Measurements from ENCODE around the gene FGF21.

The FGF21 gene

DNA sequence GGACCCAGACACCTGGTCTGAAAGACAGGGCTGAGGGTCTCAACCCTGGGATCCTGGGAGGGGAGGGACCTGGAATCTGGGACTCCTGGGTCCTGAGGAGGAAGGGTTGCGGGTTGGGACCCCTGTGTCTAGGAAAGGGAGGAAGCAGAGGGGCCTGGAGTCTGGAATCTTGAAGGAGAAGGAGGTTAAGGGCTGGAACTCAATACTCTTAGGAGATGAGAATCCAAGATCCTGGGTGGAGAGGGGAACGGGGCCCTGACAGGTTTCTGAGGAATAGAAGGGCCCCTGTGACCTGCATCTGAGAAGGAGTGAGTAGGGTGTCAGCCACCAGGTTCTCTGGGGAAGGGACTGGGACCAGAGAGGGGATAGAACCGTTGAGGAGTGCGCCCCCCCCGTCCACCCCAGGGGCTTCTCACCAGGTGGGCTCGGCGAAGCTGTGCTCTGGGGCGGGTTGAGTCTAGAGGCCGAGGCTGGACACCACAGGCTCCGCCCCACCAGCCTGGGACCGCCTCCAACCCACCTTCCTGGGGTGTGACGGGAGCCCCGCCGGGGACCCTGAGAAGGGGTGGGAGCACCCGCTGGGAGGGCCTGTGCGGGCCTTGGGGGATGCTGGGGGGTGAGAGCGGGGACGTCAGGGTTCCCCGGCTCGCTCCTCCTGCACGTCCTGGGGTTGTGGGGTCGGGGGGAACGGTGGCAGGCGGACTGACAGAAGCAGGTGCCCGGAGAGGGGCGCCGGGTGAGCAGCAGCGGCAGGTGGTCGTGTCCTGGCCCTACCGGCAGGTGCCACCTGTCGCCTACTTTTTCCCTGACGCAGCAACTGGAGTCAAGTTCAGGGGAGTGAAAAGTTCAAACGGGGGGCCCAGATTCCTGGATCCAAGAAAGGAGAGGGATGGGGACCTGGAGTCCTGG is 35.8 kb upstream of the FGF21 start, which contains the start of gene MAMSTR:
MAMSTR (minus strand) TSS at position 463 of the 909 bp plus-strand sequence. CDS start 694 bp downstream, outside the sequence.
- peak within 1 kb of the TSS; percentile 22 for H3K4me3 ChIP-seq (ENCODE audit: low read depth, low read length)
- no peak for TF ChIP-seq ZNF366 (tag by site-specific recombination; conservative IDR thresholded peaks at IDR 0.05)
- TF ChIP-seq ZFHX2 (tag by site-specific recombination; conservative IDR thresholded peaks at IDR 0.05), result no peak
- TF ChIP-seq, protein P1, sequence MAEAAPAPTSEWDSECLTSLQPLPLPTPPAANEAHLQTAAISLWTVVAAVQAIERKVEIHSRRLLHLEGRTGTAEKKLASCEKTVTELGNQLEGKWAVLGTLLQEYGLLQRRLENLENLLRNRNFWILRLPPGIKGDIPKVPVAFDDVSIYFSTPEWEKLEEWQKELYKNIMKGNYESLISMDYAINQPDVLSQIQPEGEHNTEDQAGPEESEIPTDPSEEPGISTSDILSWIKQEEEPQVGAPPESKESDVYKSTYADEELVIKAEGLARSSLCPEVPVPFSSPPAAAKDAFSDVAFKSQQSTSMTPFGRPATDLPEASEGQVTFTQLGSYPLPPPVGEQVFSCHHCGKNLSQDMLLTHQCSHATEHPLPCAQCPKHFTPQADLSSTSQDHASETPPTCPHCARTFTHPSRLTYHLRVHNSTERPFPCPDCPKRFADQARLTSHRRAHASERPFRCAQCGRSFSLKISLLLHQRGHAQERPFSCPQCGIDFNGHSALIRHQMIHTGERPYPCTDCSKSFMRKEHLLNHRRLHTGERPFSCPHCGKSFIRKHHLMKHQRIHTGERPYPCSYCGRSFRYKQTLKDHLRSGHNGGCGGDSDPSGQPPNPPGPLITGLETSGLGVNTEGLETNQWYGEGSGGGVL (tag by site-specific recombination; IDR thresholded peaks at IDR 0.05), result no peak
- TF ChIP-seq, protein P2, sequence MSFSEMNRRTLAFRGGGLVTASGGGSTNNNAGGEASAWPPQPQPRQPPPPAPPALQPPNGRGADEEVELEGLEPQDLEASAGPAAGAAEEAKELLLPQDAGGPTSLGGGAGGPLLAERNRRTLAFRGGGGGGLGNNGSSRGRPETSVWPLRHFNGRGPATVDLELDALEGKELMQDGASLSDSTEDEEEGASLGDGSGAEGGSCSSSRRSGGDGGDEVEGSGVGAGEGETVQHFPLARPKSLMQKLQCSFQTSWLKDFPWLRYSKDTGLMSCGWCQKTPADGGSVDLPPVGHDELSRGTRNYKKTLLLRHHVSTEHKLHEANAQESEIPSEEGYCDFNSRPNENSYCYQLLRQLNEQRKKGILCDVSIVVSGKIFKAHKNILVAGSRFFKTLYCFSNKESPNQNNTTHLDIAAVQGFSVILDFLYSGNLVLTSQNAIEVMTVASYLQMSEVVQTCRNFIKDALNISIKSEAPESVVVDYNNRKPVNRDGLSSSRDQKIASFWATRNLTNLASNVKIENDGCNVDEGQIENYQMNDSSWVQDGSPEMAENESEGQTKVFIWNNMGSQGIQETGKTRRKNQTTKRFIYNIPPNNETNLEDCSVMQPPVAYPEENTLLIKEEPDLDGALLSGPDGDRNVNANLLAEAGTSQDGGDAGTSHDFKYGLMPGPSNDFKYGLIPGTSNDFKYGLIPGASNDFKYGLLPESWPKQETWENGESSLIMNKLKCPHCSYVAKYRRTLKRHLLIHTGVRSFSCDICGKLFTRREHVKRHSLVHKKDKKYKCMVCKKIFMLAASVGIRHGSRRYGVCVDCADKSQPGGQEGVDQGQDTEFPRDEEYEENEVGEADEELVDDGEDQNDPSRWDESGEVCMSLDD (tag by site-specific recombination; IDR thresholded peaks at IDR 0.05), result 0 out of 2 replicates have a peak, but pooled peaks have one; percentile 13
- 0 out of 2 replicates have a peak, but pooled peaks have one; percentile 12 for TF ChIP-seq GLIS2 (tag by site-specific recombination; IDR thresholded peaks at IDR 0.05)
- peak; percentile 98 for TF ChIP-seq SCRT2 (tag by site-specific recombination; IDR thresholded peaks at IDR 0.05)
- no peak for TF ChIP-seq ZNF221 (tag by site-specific recombination; IDR thresholded peaks at IDR 0.05; ENCODE audit: borderline replicate concordance)
- TF ChIP-seq SP2 (tag by site-specific recombination; IDR thresholded peaks at IDR 0.05), result 0 out of 2 replicates have a peak, but pooled peaks have one; percentile 20
- no peak for TF ChIP-seq ZNF560 (tag by site-specific recombination; IDR thresholded peaks at IDR 0.05; ENCODE audit: borderline replicate concordance)
- TF ChIP-seq ZNF510 (tag by site-specific recombination; IDR thresholded peaks at IDR 0.05; ENCODE audit: insufficient replicate concordance), result no peak
- TF ChIP-seq ZIC2 (tag by site-specific recombination; IDR thresholded peaks at IDR 0.05), result peak; percentile 44; the same call in 1 of the 2 replicates
- TF ChIP-seq SCRT1 (tag by site-specific recombination; IDR thresholded peaks at IDR 0.05; ENCODE audit: borderline replicate concordance), result peak; percentile 92
- no peak for TF ChIP-seq ZNF292 (tag by site-specific recombination; IDR thresholded peaks at IDR 0.05; ENCODE audit: borderline replicate concordance, low read depth)
- no peaks in the 10 kb centered on the region for H3K9me3 ChIP-seq (ENCODE audit: control insufficient read depth, insufficient read depth, low read depth, low read length)
- peak within 1 kb of the TSS; percentile 9; the same call in 1 of the 2 replicates for H3K27ac ChIP-seq (ENCODE audit: extremely low read depth, low read depth, low read length)
- CTCF ChIA-PET, result interaction anchor here (1.4 kb wide), 1 partner anchor 74 kb away, joined by 8 read pairs; no protein-coding TSS in a partner anchor
- H3K4me1 ChIP-seq (ENCODE audit: control insufficient read depth, insufficient read depth, low read length), result peaks cover 5% of the 10 kb centered on the region
- H3K36me3 ChIP-seq (ENCODE audit: control insufficient read depth in 2 of 2, insufficient read depth in 1 of 2, low read length in 2 of 2), result no peaks in the 10 kb centered on the region
- POLR2A ChIA-PET, result interaction anchor here (0.6 kb wide), 1 partner anchor 145 kb away, joined by 6 read pairs; no protein-coding TSS in a partner anchor

DNA sequence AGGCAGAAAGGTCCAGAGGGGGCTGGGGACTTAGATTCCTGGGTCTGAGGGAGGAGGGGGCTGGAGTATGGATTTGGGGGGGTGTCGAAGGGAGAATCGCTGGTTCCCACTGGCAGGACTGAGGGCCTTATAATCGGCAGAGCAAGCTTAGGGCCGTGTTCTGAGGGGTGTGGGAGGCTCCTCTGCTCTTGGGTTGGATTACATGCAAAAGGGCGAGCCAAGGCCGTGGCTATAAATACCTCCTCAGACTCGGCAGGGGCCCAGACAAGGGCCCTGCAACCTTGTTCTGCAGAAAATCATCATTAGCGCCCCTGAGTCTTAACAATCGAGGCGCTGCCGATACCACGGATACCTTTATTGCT is 35.1 kb upstream of the FGF21 start:
- H3K27ac ChIP-seq (ENCODE audit: extremely low read depth, low read depth, low read length), result peak overlapping the region; percentile 9; the same call in 1 of the 2 replicates
- POLR2A ChIA-PET, result interaction anchor here (0.5 to 2.5 kb wide), 9 partner anchors 18 to 724 kb away, joined by 3 to 20 read pairs (median 5); partner anchors contain the start of genes DHDH, IZUMO1, PPP1R15A and RPL18
- H3K9me3 ChIP-seq (ENCODE audit: control insufficient read depth, insufficient read depth, low read depth, low read length), result no peaks in the 10 kb centered on the region
- TF ChIP-seq EGR2 (tag by site-specific recombination; IDR thresholded peaks at IDR 0.05; ENCODE audit: low read depth) (0 out of 2 replicates have a peak, but pooled peaks have one; percentile 14), SP7 (tag by site-specific recombination; IDR thresholded peaks at IDR 0.05) (peak; percentile 15; the same call in 1 of the 2 replicates), WT1 (tag by site-specific recombination; IDR thresholded peaks at IDR 0.05) (0 out of 2 replicates have a peak, but pooled peaks have one; percentile 10)
- TF ChIP-seq, protein P3, sequence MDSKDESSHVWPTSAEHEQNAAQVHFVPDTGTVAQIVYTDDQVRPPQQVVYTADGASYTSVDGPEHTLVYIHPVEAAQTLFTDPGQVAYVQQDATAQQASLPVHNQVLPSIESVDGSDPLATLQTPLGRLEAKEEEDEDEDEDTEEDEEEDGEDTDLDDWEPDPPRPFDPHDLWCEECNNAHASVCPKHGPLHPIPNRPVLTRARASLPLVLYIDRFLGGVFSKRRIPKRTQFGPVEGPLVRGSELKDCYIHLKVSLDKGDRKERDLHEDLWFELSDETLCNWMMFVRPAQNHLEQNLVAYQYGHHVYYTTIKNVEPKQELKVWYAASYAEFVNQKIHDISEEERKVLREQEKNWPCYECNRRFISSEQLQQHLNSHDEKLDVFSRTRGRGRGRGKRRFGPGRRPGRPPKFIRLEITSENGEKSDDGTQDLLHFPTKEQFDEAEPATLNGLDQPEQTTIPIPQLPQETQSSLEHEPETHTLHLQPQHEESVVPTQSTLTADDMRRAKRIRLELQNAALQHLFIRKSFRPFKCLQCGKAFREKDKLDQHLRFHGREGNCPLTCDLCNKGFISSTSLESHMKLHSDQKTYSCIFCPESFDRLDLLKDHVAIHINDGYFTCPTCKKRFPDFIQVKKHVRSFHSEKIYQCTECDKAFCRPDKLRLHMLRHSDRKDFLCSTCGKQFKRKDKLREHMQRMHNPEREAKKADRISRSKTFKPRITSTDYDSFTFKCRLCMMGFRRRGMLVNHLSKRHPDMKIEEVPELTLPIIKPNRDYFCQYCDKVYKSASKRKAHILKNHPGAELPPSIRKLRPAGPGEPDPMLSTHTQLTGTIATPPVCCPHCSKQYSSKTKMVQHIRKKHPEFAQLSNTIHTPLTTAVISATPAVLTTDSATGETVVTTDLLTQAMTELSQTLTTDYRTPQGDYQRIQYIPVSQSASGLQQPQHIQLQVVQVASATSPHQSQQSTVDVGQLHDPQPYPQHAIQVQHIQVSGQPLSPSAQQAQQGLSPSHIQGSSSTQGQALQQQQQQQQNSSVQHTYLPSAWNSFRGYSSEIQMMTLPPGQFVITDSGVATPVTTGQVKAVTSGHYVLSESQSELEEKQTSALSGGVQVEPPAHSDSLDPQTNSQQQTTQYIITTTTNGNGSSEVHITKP (tag by site-specific recombination; IDR thresholded peaks at IDR 0.05), result no peak
- no peaks in the 10 kb centered on the region; the same call in 1 of the 2 replicates for H3K4me1 ChIP-seq (ENCODE audit: control insufficient read depth, insufficient read depth, low read length)
- H3K4me3 ChIP-seq (ENCODE audit: low read depth, low read length), result peak overlapping the region; percentile 22
- no peaks in the 10 kb centered on the region for H3K36me3 ChIP-seq (ENCODE audit: control insufficient read depth in 2 of 2, insufficient read depth in 1 of 2, low read length in 2 of 2)
- CTCF ChIA-PET, result interaction anchor here (0.6 to 1.4 kb wide), 5 partner anchors 14 to 460 kb away, joined by 3 to 8 read pairs (median 3); no protein-coding TSS in a partner anchor
